Spleen (tissue), 11 donors: ENCODE measurements around the gene CCDC88C. TPM values are rescaled to one million over a fixed set of nuclear protein-coding genes. Genes with fewer than 3 reads are reported as not detected.

Experiments
- DNase-seq: peaks from one replicate; pipeline ENCODE4 v3.0.0-alpha.2; 2020
- H3K27ac ChIP-seq, 8 donors: fragments of 200-600 bp; sonication (generic) in 7 of 8; 1 replicate in 4 of 8; 2 replicates in 4 of 8; pipeline versions ENCODE4 v1.5.0 to v1.8.0; 2016 to 2021; ENCODE audit warnings: inconsistent platforms in 4 of 8, mild to moderate bottlenecking in 4 of 8, moderate library complexity in 1 of 8
- H3K27me3 ChIP-seq, 7 donors: fragments of 200-600 bp; sonication (generic) in 6 of 7; replicated peaks in 1 of 7; 1 replicate in 4 of 7; 2 replicates in 3 of 7; pipeline versions ENCODE4 v1.5.0 to v1.8.0; 2016 to 2021; ENCODE audit warnings: inconsistent platforms in 3 of 7, mild to moderate bottlenecking in 1 of 7
- H3K36me3 ChIP-seq, 6 donors: fragments of 200-600 bp; sonication (generic) in 5 of 6; 1 replicate in 4 of 6; 2 replicates in 2 of 6; pipeline versions ENCODE4 v1.5.0 to v1.8.0; 2016 to 2021; ENCODE audit warnings: inconsistent platforms in 2 of 6
- H3K4me1 ChIP-seq, 6 donors: fragments of 200-600 bp; sonication (generic) in 5 of 6; 1 replicate in 3 of 6; 2 replicates in 3 of 6; pipeline versions ENCODE4 v1.5.0 to v1.8.0; 2016 to 2021; ENCODE audit warnings: inconsistent platforms in 3 of 6
- H3K4me3 ChIP-seq, 8 donors: fragments of 200-600 bp; sonication (generic) in 7 of 8; 1 replicate in 4 of 8; 2 replicates in 4 of 8; pipeline versions ENCODE4 v1.5.0 to v1.8.0; 2016 to 2021; ENCODE audit warnings: inconsistent platforms in 4 of 8, mild to moderate bottlenecking in 4 of 8, moderate library complexity in 2 of 8
- H3K9me3 ChIP-seq, 8 donors: fragments of 200-600 bp; sonication (generic) in 7 of 8; 1 replicate in 4 of 8; 2 replicates in 4 of 8; pipeline versions ENCODE4 v1.5.0 to v1.8.0; 2016 to 2021; ENCODE audit warnings: inconsistent platforms in 4 of 8
- POLR2A ChIP-seq, 3 donors: fragments of 450-650 bp; IDR thresholded peaks; one replicate each; pipeline ENCODE4 v1.5.1; 2017; ENCODE audit warnings: antibody characterized with exemption in 3 of 3, mild to moderate bottlenecking in 1 of 3
- POLR2AphosphoS5 ChIP-seq, 3 donors: sonication (generic); formaldehyde crosslinking; IDR thresholded peaks; one replicate each; pipeline ENCODE4 v1.5.1; 2017; ENCODE audit warnings: antibody characterized with exemption in 3 of 3
- WGBS, 5 donors: extraction: QIAGEN DNeasy Blood & Tissue Kit in 3 of 5; methylation state at CpG; one replicate each; pipeline versions ENCODE4 v1.1.5 to v1.1.7; 2013 to 2018; 5-methylcytosine and 5-hydroxymethylcytosine counted together
- intact Hi-C: fragments of 100-400 bp; cut with DNase I; formaldehyde crosslinking; loops from one replicate; pipeline ENCODE4 v1.15.0; 2023; ENCODE audit warnings: low total_unique reads
- polyA plus RNA-seq, 3 donors: library from polyadenylated mRNA; stranded (reverse); fragments of 200-250 nt; gene quantifications; one replicate each; pipeline ENCODE4 v1.2.1, GENCODE V29; 2013
- total RNA-seq, 7 donors: library from RNA; depleted of rRNA in 3 of 7; stranded (reverse); fragments of >200 nt in 3 of 7; fragmentation: NEBNext Ultra II Directional in 4 of 7; extraction: Animal tissue kit (Norgen Biotek cat#: 25700) in 4 of 7; gene quantifications; one replicate each; pipeline versions ENCODE4 v1.1.0 to v1.2.1, GENCODE V29; 2016 to 2021
- TF ChIP-seq, protein P1 (sequence below), 11 experiments: fragments of 200-600 bp in 7 of 11; fragments of 450-650 bp in 4 of 11; sonication (generic) in 4 of 11; IDR thresholded peaks in 8 of 11; conservative IDR thresholded peaks in 3 of 11; 1 replicate in 7 of 11; 2 replicates in 4 of 11; pipeline versions ENCODE4 v1.4.0 to v1.8.0; 2016 to 2021; ENCODE audit warnings: antibody characterized with exemption in 11 of 11, inconsistent platforms in 4 of 11, mild to moderate bottlenecking in 1 of 11
- donor health status: healthy with polysubstance abuse.
- donor health status: DM: no; HTN: no; CAD: no; lungs with moderate emphysema.
- donor health status: DM: no; HTN: no; CAD: no.
- donor health status: Bipolar disorder and iron deficiency.
- donor health status: healthy.
- donor health status: DM: no; HTN: no; CAD: no.
- donor health status: DM: yes; HTN: yes; CAD: no.

Gene CCDC88C
- total and polyA plus RNA-seq, 10 donors = 23.2 to 136 (median 101) TPM

DNA sequence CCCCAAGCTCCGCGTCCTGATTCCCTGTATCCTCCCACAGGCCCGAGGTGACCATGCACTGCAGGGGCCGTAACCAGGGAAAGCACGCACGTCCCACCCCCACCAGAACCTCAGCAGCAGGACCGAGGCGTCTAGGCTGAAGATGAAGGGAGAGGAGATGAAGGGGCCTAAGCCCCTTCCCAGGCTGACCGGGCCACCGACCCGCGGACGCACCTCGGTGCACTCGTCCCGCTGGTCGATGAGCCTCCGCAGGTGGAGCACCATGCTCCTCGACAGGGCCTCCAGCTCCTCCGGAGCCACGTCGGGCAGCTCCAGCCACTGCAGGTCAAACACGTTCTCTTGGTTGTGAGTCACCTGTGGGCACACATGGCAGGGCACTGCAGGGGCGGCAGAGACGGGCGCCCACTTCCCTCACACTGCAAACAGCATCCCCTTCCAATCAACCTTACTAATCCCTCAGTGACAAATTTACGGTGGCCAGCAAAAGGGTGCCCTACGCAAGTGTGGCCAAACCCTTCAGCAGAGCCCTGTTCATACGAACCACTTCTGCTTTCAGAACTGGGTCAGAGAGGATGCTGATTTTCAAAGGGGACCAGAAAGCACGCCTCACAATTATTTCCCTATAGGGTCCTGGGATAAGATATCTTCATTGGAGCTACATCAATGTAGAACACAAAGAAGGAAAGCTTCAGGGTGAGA, 77.8 kb downstream of the CCDC88C start:
- TF ChIP-seq, protein P1, sequence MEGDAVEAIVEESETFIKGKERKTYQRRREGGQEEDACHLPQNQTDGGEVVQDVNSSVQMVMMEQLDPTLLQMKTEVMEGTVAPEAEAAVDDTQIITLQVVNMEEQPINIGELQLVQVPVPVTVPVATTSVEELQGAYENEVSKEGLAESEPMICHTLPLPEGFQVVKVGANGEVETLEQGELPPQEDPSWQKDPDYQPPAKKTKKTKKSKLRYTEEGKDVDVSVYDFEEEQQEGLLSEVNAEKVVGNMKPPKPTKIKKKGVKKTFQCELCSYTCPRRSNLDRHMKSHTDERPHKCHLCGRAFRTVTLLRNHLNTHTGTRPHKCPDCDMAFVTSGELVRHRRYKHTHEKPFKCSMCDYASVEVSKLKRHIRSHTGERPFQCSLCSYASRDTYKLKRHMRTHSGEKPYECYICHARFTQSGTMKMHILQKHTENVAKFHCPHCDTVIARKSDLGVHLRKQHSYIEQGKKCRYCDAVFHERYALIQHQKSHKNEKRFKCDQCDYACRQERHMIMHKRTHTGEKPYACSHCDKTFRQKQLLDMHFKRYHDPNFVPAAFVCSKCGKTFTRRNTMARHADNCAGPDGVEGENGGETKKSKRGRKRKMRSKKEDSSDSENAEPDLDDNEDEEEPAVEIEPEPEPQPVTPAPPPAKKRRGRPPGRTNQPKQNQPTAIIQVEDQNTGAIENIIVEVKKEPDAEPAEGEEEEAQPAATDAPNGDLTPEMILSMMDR (IDR thresholded peaks at IDR 0.05 in 8 of 11, conservative IDR thresholded peaks at IDR 0.05 in 3 of 11) = no peak
- peak; percentile 9 to 44 (median 10) for TF ChIP-seq POLR2AphosphoS5 (IDR thresholded peaks at IDR 0.05)
- no peak for TF ChIP-seq POLR2A (IDR thresholded peaks at IDR 0.05)
- Histone ChIP-seq H3K4me3 (no peak overlapping the region), H3K4me1 (peaks cover 0 to 13% (median 2%) of the 10 kb centered on the region in 6 donors), H3K9me3 (no peaks in the 10 kb centered on the region), H3K27ac (no peak overlapping the region), H3K36me3 (peaks cover 5 to 88% (median 79%) of the 10 kb centered on the region in 6 donors), H3K27me3 (no peaks in the 10 kb centered on the region)
- intact Hi-C loops = no loop called here
- 82 to 92% (median 91%) methylated on average over 13 to 30 of the region's 30 CpGs for WGBS, 5 donors
- peak; percentile 61 for DNase-seq

DNA sequence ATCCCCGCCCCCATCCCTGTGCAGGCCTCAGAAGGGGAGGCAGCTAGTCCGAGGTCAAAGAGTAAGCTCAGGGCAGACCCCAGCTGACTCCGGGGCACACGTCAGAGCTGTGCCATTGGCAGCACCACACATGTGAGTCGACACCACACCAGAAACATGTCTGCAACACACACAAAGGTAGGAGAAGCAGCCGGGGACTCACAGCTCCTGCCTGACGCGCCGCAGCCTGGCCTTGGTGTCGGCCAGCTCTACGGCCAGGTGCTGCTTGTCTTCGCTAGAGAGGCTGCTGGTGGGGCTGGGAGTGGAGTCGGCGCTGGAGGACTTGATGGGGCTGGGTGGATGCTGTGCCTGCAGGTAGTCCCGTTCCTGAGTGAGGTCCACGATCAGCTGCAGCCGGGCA, 78.5 kb downstream of the CCDC88C start:
- peak; percentile 61 for DNase-seq
- H3K4me1 ChIP-seq = peaks cover 0 to 10% (median 1%) of the 10 kb centered on the region in 6 donors
- no peak overlapping the region for H3K27ac ChIP-seq
- no peaks in the 10 kb centered on the region for H3K9me3 ChIP-seq
- H3K4me3 ChIP-seq = no peak overlapping the region
- peaks cover 5 to 95% (median 84%) of the 10 kb centered on the region in 6 donors for H3K36me3 ChIP-seq
- 94 to 99% (median 95%) methylated on average over 8 to 17 of the region's 17 CpGs for WGBS, 5 donors
- H3K27me3 ChIP-seq = no peaks in the 10 kb centered on the region
- TF ChIP-seq, protein P1 (IDR thresholded peaks at IDR 0.05 in 8 of 11, conservative IDR thresholded peaks at IDR 0.05 in 3 of 11) = no peak
- TF ChIP-seq POLR2AphosphoS5 (IDR thresholded peaks at IDR 0.05) (no peak), POLR2A (IDR thresholded peaks at IDR 0.05) (no peak)
- intact Hi-C loops = no loop called here

DNA sequence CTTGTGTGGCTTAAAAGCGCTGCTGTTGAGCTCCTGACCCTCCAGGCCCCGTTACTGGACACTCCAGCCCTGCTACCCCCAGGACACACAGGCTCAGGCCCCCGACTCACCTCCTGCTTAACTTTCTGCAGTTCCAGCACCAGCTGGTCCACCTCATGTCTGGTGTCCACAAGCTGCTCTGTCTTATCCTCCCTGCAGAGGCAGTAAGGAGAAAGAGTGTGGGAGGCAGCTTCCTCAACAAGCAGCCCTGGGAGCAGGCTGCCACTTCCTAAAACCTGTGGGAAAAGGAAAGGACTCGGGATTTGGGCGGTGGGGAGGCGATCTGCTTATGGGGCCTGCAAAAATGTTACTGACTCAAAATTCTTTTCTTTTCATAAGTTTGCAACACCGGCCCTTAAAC, 79.2 kb downstream of the CCDC88C start:
- H3K36me3 ChIP-seq = peaks cover 5 to 100% (median 87%) of the 10 kb centered on the region in 6 donors
- DNase-seq = no peak
- WGBS, 5 donors = 83 to 91% (median 89%) methylated on average over 6 to 7 of the region's 7 CpGs

More for the DNA sequence above, 79.2 kb downstream of the CCDC88C start:
- no peaks in the 10 kb centered on the region for H3K27me3 ChIP-seq
- H3K4me3 ChIP-seq = no peak overlapping the region
- H3K27ac ChIP-seq = no peak overlapping the region
- peaks cover 0 to 11% (median 2%) of the 10 kb centered on the region in 6 donors for H3K4me1 ChIP-seq
- intact Hi-C loops = no loop called here
- no peak for TF ChIP-seq POLR2A (IDR thresholded peaks at IDR 0.05)
- TF ChIP-seq, protein P1 (IDR thresholded peaks at IDR 0.05 in 8 of 11, conservative IDR thresholded peaks at IDR 0.05 in 3 of 11) = no peak
- no peak for TF ChIP-seq POLR2AphosphoS5 (IDR thresholded peaks at IDR 0.05)
- H3K9me3 ChIP-seq = no peaks in the 10 kb centered on the region
